ENCODE measurements around the gene RAB1A.

RAB1A gene

DNA sequence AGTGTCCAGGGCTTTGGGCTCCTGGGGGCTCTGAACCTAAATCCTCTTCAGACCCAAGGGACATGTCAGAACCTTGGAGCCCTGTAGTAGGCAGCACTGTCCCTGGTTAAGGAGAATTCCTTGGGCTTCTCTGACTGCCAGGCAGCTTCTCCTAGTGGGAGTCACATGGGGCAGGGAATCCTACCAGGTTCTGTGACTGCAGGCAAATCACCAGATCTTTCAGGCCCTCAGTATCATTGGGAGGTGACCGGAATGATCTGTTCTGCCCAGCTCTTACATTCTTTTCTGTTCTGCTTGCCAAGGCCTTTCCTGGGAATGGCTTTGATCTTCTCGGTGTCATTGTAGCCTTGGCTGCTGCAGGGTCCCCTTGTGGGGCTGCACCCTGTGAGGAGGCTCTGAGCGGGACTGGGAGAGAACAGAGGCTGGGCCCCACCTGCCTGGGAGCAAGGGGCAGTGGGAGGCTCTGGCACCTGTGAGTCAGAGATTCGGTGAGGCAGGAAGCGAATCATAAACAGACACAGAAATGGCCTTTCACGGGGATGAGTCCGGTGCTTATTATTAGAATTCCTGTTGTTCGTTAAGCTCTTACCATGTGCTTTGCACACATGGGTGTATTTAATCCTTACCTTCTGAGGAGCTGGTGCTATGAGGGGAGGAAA, 59.6 kb downstream of the RAB1A start:
- Histone ChIP-seq H3K9me3 (ENCODE audit: low read length) (no peaks in the 10 kb centered on the region), H3K27ac (ENCODE audit: low read depth, low read length) (peak overlapping the region; percentile 69), H3K4me1 (ENCODE audit: insufficient read depth, low read length) (peaks cover 58% of the 10 kb centered on the region), H3K9ac (ENCODE audit: low read length) (no peak overlapping the region), H3K27me3 (ENCODE audit: control insufficient read depth in 1 of 2, insufficient read depth in 2 of 2, low read length in 2 of 2) (no peaks in the 10 kb centered on the region), H3K4me3 (ENCODE audit: low read depth in 1 of 2, low read length in 2 of 2) (no peak overlapping the region), H3K36me3 (ENCODE audit: insufficient read depth, low read length) (peaks cover 40% of the 10 kb centered on the region)

DNA sequence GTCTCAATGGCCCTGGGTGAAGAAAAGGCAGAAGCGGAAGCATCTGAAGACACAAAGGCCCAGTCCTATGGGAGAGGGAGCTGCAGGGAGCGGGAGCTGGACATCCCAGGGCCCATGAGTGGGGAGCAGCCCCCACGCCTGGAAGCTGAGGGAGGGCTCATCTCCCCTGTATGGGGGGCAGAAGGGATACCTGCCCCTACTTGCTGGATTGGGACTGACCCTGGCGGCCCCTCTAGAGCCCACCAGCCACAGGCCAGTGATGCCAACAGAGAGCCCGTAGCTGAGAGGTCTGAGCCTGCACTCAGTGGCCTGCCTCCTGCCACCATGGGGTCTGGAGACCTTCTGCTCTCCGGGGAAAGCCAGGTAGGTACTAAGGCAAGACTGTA, 60.5 kb downstream of the RAB1A start:
- peak overlapping the region; percentile 46 for H3K27ac ChIP-seq (ENCODE audit: low read depth, low read length)
- no peaks in the 10 kb centered on the region for H3K9me3 ChIP-seq (ENCODE audit: low read length)
- H3K4me1 ChIP-seq (ENCODE audit: insufficient read depth, low read length): peaks cover 58% of the 10 kb centered on the region
- H3K4me3 ChIP-seq (ENCODE audit: low read depth in 1 of 2, low read length in 2 of 2): no peak overlapping the region
- peaks cover 40% of the 10 kb centered on the region for H3K36me3 ChIP-seq (ENCODE audit: insufficient read depth, low read length)
- no peak overlapping the region for H3K9ac ChIP-seq (ENCODE audit: low read length)
- H3K27me3 ChIP-seq (ENCODE audit: control insufficient read depth in 1 of 2, insufficient read depth in 2 of 2, low read length in 2 of 2): no peaks in the 10 kb centered on the region

DNA sequence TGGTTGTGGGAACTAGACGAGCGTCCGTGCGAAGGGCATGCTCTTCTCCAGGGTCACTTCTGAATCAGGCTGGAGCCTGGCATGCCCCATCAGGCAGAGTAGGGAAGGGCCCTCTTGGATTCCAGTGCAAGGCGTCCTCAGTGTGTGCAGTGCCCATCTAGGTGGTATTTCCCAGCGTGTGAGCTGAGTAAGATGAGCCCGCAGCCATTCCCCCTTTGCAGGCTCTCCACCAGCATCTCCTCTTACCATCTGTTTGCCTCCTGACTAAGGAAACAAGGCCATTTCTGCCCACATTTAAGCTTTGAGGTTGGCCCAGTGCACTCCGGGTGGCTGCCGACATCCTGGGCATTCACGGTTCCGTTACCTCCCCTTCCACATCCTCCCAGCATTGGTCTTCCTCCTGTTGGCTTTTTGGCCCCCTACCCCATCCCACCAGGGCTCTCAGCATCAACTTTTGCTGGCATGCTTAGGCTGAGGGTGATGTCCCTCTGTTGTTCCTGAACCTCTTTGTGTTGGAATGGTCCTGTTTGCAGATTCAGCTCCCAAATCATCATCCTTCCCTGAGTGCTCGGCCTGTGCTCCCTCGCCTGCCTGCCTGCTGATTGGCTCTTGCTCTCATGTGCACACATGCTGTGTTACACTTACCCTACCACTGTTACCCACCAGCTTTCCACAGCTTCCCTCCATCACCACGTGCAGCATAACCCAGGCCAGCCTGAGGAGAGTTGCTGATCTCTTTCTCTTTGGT, 61.9 kb downstream of the RAB1A start:
- peak overlapping the region; percentile 13 for H3K27ac ChIP-seq (ENCODE audit: low read depth, low read length)
- H3K4me3 ChIP-seq (ENCODE audit: low read depth in 1 of 2, low read length in 2 of 2): no peak overlapping the region
- H3K9me3 ChIP-seq (ENCODE audit: low read length): no peaks in the 10 kb centered on the region
- peaks cover 55% of the 10 kb centered on the region for H3K4me1 ChIP-seq (ENCODE audit: insufficient read depth, low read length)
- H3K9ac ChIP-seq (ENCODE audit: low read length): no peak overlapping the region
- H3K27me3 ChIP-seq (ENCODE audit: control insufficient read depth in 1 of 2, insufficient read depth in 2 of 2, low read length in 2 of 2): no peaks in the 10 kb centered on the region
- H3K36me3 ChIP-seq (ENCODE audit: insufficient read depth, low read length): peaks cover 28% of the 10 kb centered on the region

DNA sequence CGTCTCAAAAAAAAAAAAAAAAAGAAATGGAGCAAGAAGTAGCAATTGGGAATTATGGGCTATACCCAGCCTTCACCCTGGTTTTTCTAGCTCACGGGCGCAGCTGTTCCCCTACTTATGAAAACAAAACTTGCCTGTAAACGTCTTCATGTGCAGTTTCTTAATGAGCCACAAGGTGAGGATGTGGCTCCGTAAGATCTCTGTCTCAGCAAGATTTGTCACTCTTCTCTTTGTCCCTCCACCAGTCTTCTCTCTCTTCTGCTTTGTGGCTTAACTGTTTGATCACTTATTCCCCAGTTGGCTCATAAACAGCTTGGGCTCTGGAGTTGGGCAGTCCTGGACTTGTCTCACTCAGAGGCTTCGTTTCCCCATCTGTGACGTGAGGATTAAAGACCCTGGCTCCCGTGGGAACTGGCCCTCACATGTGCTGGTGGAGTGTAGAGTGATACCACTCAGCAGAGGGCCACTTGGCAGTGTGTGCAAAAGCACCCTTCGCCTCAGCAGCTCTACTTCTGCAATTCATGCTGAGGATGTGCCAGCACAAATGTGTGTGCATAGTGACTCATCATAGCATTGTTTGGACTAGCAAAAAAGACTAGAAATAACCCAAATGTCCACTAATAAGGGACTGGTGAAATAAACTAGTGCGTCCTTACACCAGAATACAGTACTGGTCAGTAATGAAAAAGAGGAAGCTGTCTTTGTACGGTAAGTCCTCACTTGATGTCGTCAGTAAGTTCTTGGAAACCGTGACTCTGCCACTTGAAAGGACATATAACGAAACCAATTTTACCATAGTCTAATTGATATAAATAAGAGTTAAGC, 65.0 kb downstream of the RAB1A start:
- H3K4me3 ChIP-seq (ENCODE audit: low read depth in 1 of 2, low read length in 2 of 2): no peak overlapping the region
- no peak overlapping the region for H3K9ac ChIP-seq (ENCODE audit: low read length)
- H3K27me3 ChIP-seq (ENCODE audit: control insufficient read depth in 1 of 2, insufficient read depth in 2 of 2, low read length in 2 of 2): no peaks in the 10 kb centered on the region
- H3K27ac ChIP-seq (ENCODE audit: low read depth, low read length): peak overlapping the region; percentile 21
- no peaks in the 10 kb centered on the region for H3K9me3 ChIP-seq (ENCODE audit: low read length)
- H3K4me1 ChIP-seq (ENCODE audit: insufficient read depth, low read length): peaks cover 58% of the 10 kb centered on the region
- H3K36me3 ChIP-seq (ENCODE audit: insufficient read depth, low read length): no peaks in the 10 kb centered on the region

DNA sequence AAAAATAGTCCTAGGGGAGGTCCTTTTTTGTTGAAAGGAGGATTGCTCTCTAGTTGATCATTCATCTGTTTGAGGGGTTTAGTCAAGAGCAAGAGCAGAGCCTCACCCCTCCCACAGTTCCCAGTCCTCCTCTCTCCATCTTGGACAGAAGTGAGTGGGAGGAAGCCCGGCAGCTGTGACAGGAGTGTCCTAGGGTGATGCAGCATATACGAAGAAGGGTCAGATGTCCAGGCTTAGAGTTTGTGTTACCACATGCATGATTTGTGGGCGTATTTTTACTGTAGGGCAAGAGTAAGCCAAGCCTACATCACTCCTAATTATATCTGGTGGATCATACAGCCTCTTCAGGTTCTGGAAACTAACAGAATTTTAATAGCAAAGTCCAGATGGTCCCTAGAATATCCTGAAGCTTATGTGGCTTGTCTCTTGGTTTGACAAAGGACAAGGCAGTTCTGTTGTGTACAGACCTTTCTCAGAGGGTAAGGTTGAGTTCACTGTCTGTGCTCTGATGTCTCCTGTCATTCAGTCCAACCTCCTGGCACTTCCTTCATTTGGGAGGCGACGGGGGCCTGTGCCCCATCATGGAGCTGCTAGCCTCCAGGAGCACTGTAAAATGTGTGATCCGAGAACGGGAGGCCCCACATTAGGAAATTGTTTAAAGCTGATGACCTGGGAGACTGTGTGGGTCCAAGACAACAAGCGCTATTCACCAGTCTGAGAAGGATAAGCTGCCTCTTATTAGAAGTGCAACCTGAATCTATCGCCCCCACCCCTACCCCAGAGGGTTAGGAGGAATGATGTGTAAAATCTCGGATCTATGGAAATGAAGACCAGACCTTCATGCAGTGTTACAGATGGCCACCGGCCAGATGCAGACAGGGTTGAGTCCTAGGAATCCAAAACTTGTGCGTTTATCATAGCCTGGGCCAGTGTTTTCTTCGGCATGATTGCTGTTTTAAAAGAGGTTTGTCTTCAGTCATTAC, 66.8 kb downstream of the RAB1A start:
- H3K9me3 ChIP-seq (ENCODE audit: low read length): no peaks in the 10 kb centered on the region
- H3K9ac ChIP-seq (ENCODE audit: low read length): no peak overlapping the region
- no peaks in the 10 kb centered on the region for H3K36me3 ChIP-seq (ENCODE audit: insufficient read depth, low read length)
- H3K27me3 ChIP-seq (ENCODE audit: control insufficient read depth in 1 of 2, insufficient read depth in 2 of 2, low read length in 2 of 2): no peaks in the 10 kb centered on the region
- H3K4me3 ChIP-seq (ENCODE audit: low read depth in 1 of 2, low read length in 2 of 2): no peak overlapping the region
- H3K27ac ChIP-seq (ENCODE audit: low read depth, low read length): peak overlapping the region; percentile 3
- peaks cover 54% of the 10 kb centered on the region for H3K4me1 ChIP-seq (ENCODE audit: insufficient read depth, low read length)

DNA sequence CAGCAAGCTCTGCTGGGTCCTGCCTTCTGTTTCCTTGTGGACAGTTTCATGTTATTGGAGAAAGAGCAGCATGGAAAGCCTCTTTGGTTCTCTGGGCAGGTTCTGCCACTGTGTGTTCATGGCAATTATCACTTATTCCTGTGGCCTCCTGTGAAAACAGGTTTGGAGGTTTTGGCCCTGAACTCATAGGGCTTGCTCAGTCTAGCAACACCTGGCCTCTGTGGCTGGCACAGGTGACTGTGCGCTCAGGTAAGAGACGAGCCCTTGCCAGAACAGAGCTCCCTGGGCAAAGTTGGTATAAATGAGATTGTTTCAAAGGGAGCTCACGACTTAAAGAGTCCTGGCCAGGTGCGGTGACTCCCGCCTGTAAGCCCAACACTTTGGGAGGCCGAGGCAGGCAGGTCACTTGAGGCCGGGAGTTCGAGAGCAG, 68.0 kb downstream of the RAB1A start:
- H3K36me3 ChIP-seq (ENCODE audit: insufficient read depth, low read length): no peaks in the 10 kb centered on the region
- no peak overlapping the region for H3K27ac ChIP-seq (ENCODE audit: low read depth, low read length)
- H3K4me1 ChIP-seq (ENCODE audit: insufficient read depth, low read length): peaks cover 64% of the 10 kb centered on the region
- H3K9ac ChIP-seq (ENCODE audit: low read length): no peak overlapping the region
- H3K9me3 ChIP-seq (ENCODE audit: low read length): no peaks in the 10 kb centered on the region
- H3K27me3 ChIP-seq (ENCODE audit: control insufficient read depth in 1 of 2, insufficient read depth in 2 of 2, low read length in 2 of 2): no peaks in the 10 kb centered on the region
- no peak overlapping the region for H3K4me3 ChIP-seq (ENCODE audit: low read depth in 1 of 2, low read length in 2 of 2)

DNA sequence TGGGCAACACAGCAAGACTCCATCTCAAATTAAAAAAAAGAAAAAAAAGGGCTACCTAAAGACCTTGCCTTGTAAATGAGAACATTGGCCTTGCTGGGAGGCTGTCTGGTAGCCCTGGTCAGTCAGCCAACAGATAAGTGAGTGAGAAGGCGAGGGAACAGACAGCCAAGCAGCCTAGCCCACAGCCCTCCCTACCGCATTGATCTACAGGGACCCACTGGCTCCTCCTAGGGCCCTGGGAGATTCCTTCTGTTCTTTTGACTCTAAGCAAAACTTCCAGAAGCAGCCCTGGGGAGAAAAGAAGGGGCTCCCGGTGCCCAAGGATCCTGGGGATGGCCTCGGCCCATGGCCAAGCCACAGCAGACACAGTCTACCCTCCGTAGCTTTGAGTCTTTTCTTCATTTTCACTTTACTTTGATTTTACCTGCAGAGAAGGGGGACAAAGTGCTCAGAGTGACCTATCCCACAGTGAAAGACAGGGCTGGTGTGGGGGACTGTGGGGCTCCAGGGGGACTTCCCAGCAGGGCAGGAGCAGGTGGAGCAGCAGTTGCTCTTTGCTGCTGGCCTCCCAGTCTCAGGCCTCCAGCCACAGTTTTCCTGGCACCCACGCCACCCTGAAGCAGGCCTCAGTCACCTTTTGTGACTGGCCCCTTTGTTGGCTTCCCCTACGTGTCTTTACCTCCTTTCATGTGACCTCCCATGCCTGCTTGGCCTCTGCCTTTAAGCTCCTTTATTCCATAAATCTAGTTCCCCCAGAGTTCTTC, 68.6 kb downstream of the RAB1A start:
- no peak overlapping the region for H3K4me3 ChIP-seq (ENCODE audit: low read depth in 1 of 2, low read length in 2 of 2)
- H3K9me3 ChIP-seq (ENCODE audit: low read length): no peaks in the 10 kb centered on the region
- H3K27me3 ChIP-seq (ENCODE audit: control insufficient read depth in 1 of 2, insufficient read depth in 2 of 2, low read length in 2 of 2): no peaks in the 10 kb centered on the region
- H3K36me3 ChIP-seq (ENCODE audit: insufficient read depth, low read length): no peaks in the 10 kb centered on the region
- H3K27ac ChIP-seq (ENCODE audit: low read depth, low read length): no peak overlapping the region
- no peak overlapping the region for H3K9ac ChIP-seq (ENCODE audit: low read length)
- peaks cover 65% of the 10 kb centered on the region for H3K4me1 ChIP-seq (ENCODE audit: insufficient read depth, low read length)

DNA sequence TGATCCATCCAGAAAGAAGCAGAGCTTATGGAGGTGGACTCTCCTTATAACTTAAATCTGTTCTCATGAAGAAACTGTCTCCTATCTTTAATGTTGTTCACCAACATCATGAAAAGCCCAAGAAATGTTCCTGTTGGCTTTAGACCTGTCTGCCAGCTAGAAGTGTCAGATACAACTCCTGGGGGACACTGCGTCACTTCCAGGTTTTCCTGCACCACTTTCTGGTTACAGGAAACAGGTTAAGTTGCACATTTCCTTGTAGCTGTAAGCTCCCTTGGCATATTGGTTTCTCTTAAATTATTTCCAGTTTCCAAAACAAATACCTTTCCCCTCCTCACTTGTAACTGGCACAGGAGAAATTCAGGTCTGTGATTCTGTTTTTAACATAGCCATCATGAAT, 70.8 kb downstream of the RAB1A start:
- Histone ChIP-seq H3K4me1 (ENCODE audit: insufficient read depth, low read length) (peaks cover 50% of the 10 kb centered on the region), H3K27me3 (ENCODE audit: control insufficient read depth in 1 of 2, insufficient read depth in 2 of 2, low read length in 2 of 2) (no peaks in the 10 kb centered on the region), H3K4me3 (ENCODE audit: low read depth in 1 of 2, low read length in 2 of 2) (no peak overlapping the region), H3K9me3 (ENCODE audit: low read length) (no peaks in the 10 kb centered on the region), H3K27ac (ENCODE audit: low read depth, low read length) (no peak overlapping the region), H3K9ac (ENCODE audit: low read length) (no peak overlapping the region), H3K36me3 (ENCODE audit: insufficient read depth, low read length) (no peaks in the 10 kb centered on the region)

DNA sequence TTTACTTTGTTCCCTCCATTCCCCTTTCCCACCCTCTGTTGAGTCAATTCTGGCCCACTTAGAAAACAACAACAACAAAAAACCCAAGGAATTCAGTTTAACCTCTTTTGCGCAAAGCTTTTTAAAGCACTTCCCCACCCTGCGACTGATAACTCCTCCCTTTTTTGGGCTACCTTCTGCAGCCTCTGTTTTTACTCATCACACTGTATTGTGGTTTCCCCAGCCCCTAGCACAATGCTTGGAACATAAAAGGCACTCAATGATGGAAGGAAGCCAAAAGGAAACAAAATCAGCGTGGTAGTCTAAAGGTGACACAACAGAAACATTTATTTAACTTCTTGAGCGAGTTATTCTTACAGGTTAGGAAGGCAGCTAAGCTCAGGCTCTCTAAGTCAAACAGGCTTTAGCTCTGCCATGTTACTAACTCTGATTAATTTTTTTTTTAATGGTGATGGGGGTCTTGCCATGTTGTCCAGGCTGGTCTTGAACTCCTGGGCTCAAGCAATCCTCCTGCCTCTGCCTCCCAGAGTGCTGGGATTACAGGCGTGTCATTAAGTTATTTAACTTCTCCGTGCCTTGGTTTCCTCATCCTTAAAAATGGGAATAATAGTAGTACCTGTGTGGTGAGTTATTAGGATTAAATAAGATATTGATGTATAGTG, 72.4 kb downstream of the RAB1A start:
- peaks cover 36% of the 10 kb centered on the region for H3K4me1 ChIP-seq (ENCODE audit: insufficient read depth, low read length)
- H3K9me3 ChIP-seq (ENCODE audit: low read length): no peaks in the 10 kb centered on the region
- no peaks in the 10 kb centered on the region for H3K36me3 ChIP-seq (ENCODE audit: insufficient read depth, low read length)
- H3K4me3 ChIP-seq (ENCODE audit: low read depth in 1 of 2, low read length in 2 of 2): peak overlapping the region; percentile 77 to 88
- no peaks in the 10 kb centered on the region for H3K27me3 ChIP-seq (ENCODE audit: control insufficient read depth in 1 of 2, insufficient read depth in 2 of 2, low read length in 2 of 2)
- H3K27ac ChIP-seq (ENCODE audit: low read depth, low read length): peak overlapping the region; percentile 64
- peak overlapping the region; percentile 60 for H3K9ac ChIP-seq (ENCODE audit: low read length)

DNA sequence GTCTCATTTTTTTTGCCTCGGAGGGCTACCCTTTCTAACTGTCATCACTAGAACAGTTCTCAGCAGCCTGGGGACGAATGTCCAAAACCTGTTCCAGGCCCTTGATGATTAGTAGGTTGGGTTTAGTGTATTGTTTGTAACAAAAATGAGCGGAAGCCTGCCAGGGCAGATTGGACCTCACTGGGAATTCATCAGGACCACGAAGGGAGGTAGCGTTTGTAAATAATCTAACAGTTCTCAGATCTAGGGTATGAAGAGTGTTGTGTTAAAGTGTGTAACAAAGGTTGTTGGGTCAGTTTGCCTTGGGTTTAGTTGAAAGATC, 72.9 kb downstream of the RAB1A start:
- peak overlapping the region; percentile 60 for H3K9ac ChIP-seq (ENCODE audit: low read length)
- H3K27ac ChIP-seq (ENCODE audit: low read depth, low read length): peak overlapping the region; percentile 64
- H3K36me3 ChIP-seq (ENCODE audit: insufficient read depth, low read length): no peaks in the 10 kb centered on the region
- peaks cover 36% of the 10 kb centered on the region for H3K4me1 ChIP-seq (ENCODE audit: insufficient read depth, low read length)
- no peaks in the 10 kb centered on the region for H3K27me3 ChIP-seq (ENCODE audit: control insufficient read depth in 1 of 2, insufficient read depth in 2 of 2, low read length in 2 of 2)
- H3K9me3 ChIP-seq (ENCODE audit: low read length): no peaks in the 10 kb centered on the region
- peak overlapping the region; percentile 77 to 88 for H3K4me3 ChIP-seq (ENCODE audit: low read depth in 1 of 2, low read length in 2 of 2)
